ENCODE results near the gene CYFIP2. TPM values are rescaled to one million over a fixed set of nuclear protein-coding genes. Genes with fewer than 3 reads are reported as not detected.

The CYFIP2 gene
- total RNA-seq, 2 donors from 2014 or later: 29.3 to 33.4 TPM

DNA sequence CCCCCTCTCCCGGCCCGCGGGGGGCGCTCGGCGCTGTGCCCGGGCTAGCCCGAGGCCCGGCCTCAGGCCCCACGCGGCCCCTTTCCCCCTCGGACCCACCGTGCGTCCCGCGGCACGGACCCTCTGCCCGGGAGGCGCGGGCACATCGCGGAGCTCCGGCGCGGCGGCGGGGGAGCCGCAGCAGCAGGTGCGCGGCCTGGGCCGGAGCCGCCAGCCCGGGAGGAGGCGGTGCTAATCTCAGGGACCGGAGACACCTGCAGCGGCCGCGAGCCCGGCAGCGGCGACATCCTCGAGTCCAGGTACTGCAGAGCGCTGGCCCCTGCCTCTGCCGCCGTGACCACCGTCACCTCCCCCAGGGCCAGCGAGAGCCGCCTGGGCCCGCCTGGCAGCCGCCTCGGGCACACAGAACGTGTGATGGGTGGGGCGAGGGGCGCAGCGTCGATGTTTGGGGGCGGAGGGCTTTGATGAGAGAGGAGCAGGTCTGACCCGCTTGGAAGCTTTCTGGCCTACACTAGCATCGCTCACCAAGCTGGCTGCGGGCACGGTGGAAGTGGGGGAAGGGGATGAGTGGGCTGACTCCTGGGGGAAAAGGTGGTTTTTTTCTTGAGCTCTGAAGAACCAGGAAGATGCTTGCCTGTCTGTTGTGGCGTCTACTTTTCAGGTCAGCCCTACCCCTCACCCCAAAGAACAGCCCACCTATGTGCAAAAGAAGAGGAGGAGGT lies 524 bp downstream of the CYFIP2 start:
- WGBS, 2 experiments (ENCODE audit: insufficient coverage in 1 of 2, insufficient read length in 1 of 2): 3 to 4% methylated on average over 29 to 62 of the region's 62 CpGs
- peaks cover 4% of the 10 kb centered on the region for H3K4me1 ChIP-seq (ENCODE audit: control insufficient read depth, insufficient read depth, low read length)
- no peaks in the 10 kb centered on the region for H3K36me3 ChIP-seq (ENCODE audit: control insufficient read depth, insufficient read depth, low read length)
- no peaks in the 10 kb centered on the region for H3K9me3 ChIP-seq (ENCODE audit: control insufficient read depth, low read length)
- peak; percentile 51 for TF ChIP-seq CTCF (conservative IDR thresholded peaks at IDR 0.05)
- DNase-seq: peak; percentile 85
- Mint-ChIP-seq H3K9me3 (no peaks in the 10 kb centered on the region), H3K36me3 (ENCODE audit: low read depth) (no peaks in the 10 kb centered on the region), H3K27ac (no peak overlapping the region), H3K27me3 (ENCODE audit: insufficient read depth) (peaks cover 39% of the 10 kb centered on the region), H3K4me1 (peaks cover 5% of the 10 kb centered on the region), H3K4me3 (peak overlapping the region; percentile 58)
- H3K9ac ChIP-seq (ENCODE audit: extremely low read depth, low read length, poor library complexity, severe bottlenecking): peak overlapping the region; percentile 30
- peaks cover 35% of the 10 kb centered on the region for H3K27me3 ChIP-seq (ENCODE audit: control insufficient read depth, insufficient read depth, low read length, poor library complexity, severe bottlenecking)
- H3K27ac ChIP-seq (ENCODE audit: low read depth, low read length): no peak overlapping the region
- peak overlapping the region; percentile 77 for H3K4me3 ChIP-seq (ENCODE audit: low read length)

GRCh38 chr5:157267025-157267424 lies 1.1 kb downstream of the CYFIP2 start:
- H3K4me1 Mint-ChIP-seq: peaks cover 5% of the 10 kb centered on the region
- no peaks in the 10 kb centered on the region for H3K36me3 ChIP-seq (ENCODE audit: control insufficient read depth, insufficient read depth, low read length)
- peaks cover 39% of the 10 kb centered on the region for H3K27me3 Mint-ChIP-seq (ENCODE audit: insufficient read depth)
- no peak overlapping the region for H3K27ac ChIP-seq (ENCODE audit: low read depth, low read length)
- no peaks in the 10 kb centered on the region for H3K9me3 Mint-ChIP-seq
- H3K4me3 Mint-ChIP-seq: peak overlapping the region; percentile 58
- no peak for DNase-seq
- WGBS, 2 experiments (ENCODE audit: insufficient coverage in 1 of 2, insufficient read length in 1 of 2): 73 to 100% methylated on average over 1 to 3 of the region's 3 CpGs
- no peaks in the 10 kb centered on the region for H3K9me3 ChIP-seq (ENCODE audit: control insufficient read depth, low read length)
- H3K9ac ChIP-seq (ENCODE audit: extremely low read depth, low read length, poor library complexity, severe bottlenecking): no peak overlapping the region
- peaks cover 35% of the 10 kb centered on the region for H3K27me3 ChIP-seq (ENCODE audit: control insufficient read depth, insufficient read depth, low read length, poor library complexity, severe bottlenecking)
- peak overlapping the region; percentile 77 for H3K4me3 ChIP-seq (ENCODE audit: low read length)
- no peak overlapping the region for H3K27ac Mint-ChIP-seq
- TF ChIP-seq CTCF (conservative IDR thresholded peaks at IDR 0.05): no peak
- H3K4me1 ChIP-seq (ENCODE audit: control insufficient read depth, insufficient read depth, low read length): peaks cover 4% of the 10 kb centered on the region
- H3K36me3 Mint-ChIP-seq (ENCODE audit: low read depth): no peaks in the 10 kb centered on the region

DNA sequence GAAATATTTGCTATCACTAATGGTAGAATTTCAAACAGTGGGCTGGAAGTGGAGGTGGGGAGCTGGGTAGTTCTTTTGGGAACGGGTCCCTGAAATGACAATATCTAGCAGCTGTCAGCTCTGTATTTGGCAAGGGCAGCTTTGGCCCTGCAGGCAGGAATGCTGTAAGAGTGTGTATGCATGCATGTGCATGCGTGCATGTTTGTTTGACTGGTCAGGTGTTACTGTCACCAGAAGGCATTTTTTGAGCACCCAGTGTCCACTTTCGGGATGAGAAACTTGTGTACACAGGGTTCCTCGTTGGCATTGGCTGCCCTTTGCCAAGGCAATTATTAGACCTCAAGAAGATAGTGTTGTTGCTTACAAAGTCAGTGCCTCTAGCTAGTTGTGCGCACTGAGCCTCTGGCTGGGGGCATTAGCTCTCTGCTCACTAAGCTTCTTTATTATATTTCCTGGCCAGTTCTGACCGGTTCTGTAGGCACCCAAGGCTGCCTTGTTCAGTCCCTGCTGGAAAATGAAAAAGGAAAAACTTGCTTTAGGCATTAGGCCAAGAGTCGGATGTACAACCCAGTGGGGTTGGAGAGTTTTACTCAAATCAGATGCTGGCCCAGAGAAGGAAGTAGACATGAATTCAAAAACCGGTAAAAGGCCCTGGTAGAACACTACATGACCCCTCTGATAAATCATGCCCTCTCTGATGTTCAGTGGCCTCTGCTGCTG lies 2.0 kb downstream of the CYFIP2 start:
- Mint-ChIP-seq H3K36me3 (ENCODE audit: low read depth) (no peaks in the 10 kb centered on the region), H3K27me3 (ENCODE audit: insufficient read depth) (peaks cover 39% of the 10 kb centered on the region), H3K4me1 (peaks cover 5% of the 10 kb centered on the region), H3K9me3 (no peaks in the 10 kb centered on the region), H3K4me3 (peak overlapping the region; percentile 58), H3K27ac (no peak overlapping the region)
- H3K27ac ChIP-seq (ENCODE audit: low read depth, low read length): peak overlapping the region; percentile 51
- H3K9ac ChIP-seq (ENCODE audit: extremely low read depth, low read length, poor library complexity, severe bottlenecking): no peak overlapping the region
- no peaks in the 10 kb centered on the region for H3K36me3 ChIP-seq (ENCODE audit: control insufficient read depth, insufficient read depth, low read length)
- peak; percentile 22 for TF ChIP-seq CTCF (conservative IDR thresholded peaks at IDR 0.05)
- H3K9me3 ChIP-seq (ENCODE audit: control insufficient read depth, low read length): no peaks in the 10 kb centered on the region
- H3K4me1 ChIP-seq (ENCODE audit: control insufficient read depth, insufficient read depth, low read length): peaks cover 4% of the 10 kb centered on the region
- 91 to 94% methylated on average over 8 of the region's 8 CpGs for WGBS, 2 experiments (ENCODE audit: insufficient coverage in 1 of 2, insufficient read length in 1 of 2)
- DNase-seq: no peak
- no peak overlapping the region for H3K4me3 ChIP-seq (ENCODE audit: low read length)
- peaks cover 35% of the 10 kb centered on the region for H3K27me3 ChIP-seq (ENCODE audit: control insufficient read depth, insufficient read depth, low read length, poor library complexity, severe bottlenecking)
